IMR-90 (cell line): ENCODE measurements around the gene TAGAP.

Experiments used
- CEBPB ChIP-seq: IDR thresholded peaks from 2 replicates; pipeline ENCODE4 v1.6.1; 2012; ENCODE audit warnings: low read depth, low read length, improper control_type of control experiment
- CTCF ChIP-seq: conservative IDR thresholded peaks from 2 replicates; pipeline ENCODE4 v1.5.1; 2012; ENCODE audit warnings: mild to moderate bottlenecking, low read depth, low read length, improper control_type of control experiment
- MAFK ChIP-seq: IDR thresholded peaks from 2 replicates; pipeline ENCODE4 v1.6.1; 2012; ENCODE audit warnings: low read depth, low read length, improper control_type of control experiment
- NFE2L2 ChIP-seq: fragments of 150-350 bp; IDR thresholded peaks from 2 replicates; pipeline ENCODE4 v1.6.1; 2016; ENCODE audit warnings: low read depth, mild to moderate bottlenecking, low read length
- POLR2A ChIP-seq: IDR thresholded peaks from 2 replicates; pipeline ENCODE4 v1.6.1; 2012; ENCODE audit warnings: mild to moderate bottlenecking, low read depth, low read length
- RAD21 ChIP-seq: IDR thresholded peaks from 2 replicates; pipeline ENCODE4 v1.6.1; 2012; ENCODE audit warnings: low read length, improper control_type of control experiment
- SMC3 ChIP-seq: fragments of 150-350 bp; IDR thresholded peaks from 2 replicates; pipeline ENCODE4 v1.6.1; 2016; ENCODE audit warnings: low read depth, mild to moderate bottlenecking, antibody characterized with exemption, low read length, moderate library complexity
- USF2 ChIP-seq: fragments of 150-350 bp; IDR thresholded peaks from 2 replicates; pipeline ENCODE4 v1.6.1; 2017; ENCODE audit warnings: mild to moderate bottlenecking, antibody characterized with exemption, low read length, low read depth

GRCh38 chr6:159056003-159056402, 11.2 kb upstream of the TAGAP start:
- TF ChIP-seq CTCF (no peak), SMC3 (no peak), POLR2A (no peak), CEBPB (no peak), RAD21 (no peak), NFE2L2 (no peak), USF2 (no peak), MAFK (no peak)
